Naive thymus-derived CD4-positive, alpha-beta T cell (primary cell): Measurements from ENCODE around the gene GMDS. TPM values are rescaled to one million over a fixed set of nuclear protein-coding genes. Genes with fewer than 3 reads are reported as not detected.
A peak's percentile ranks its signal among the peaks of the same experiment; 100 is the strongest.
"Not testable (repeated sequence)": the region's sequence is repeated elsewhere in the genome, so short reads cannot be mapped to it uniquely, and the experiment has no call there.

Experiments used
- ATAC-seq: fragments of 150-1000 bp; cut with Tn5 transposase; 2 replicates; pipeline ENCODE4 v1.10.0; 2021; ENCODE audit warnings: mild to moderate bottlenecking, moderate library complexity
- CTCF ChIA-PET: fragments of 350-600 bp; sonication (Branson Sonifier 250); formaldehyde crosslinking; loops from one replicate; lab custom pipeline; 2021; ENCODE audit warnings: antibody characterized with exemption; lab: Charles Lee
- POLR2A ChIA-PET: fragments of 350-600 bp; sonication (Branson Sonifier 250); formaldehyde crosslinking; loops from one replicate; lab custom pipeline; 2021; ENCODE audit warnings: antibody characterized with exemption, inconsistent platforms; lab: Charles Lee
- DNase-seq, 9 donors: peaks; one replicate each; pipeline versions ENCODE4 v3.0.0 to v3.0.0-alpha.2; 2020 to 2022; ENCODE audit warnings: mixed read lengths in 1 of 9
- H3K27ac ChIP-seq: one replicate; pipeline ENCODE4 v1.7.0; 2013; ENCODE audit warnings: mild to moderate bottlenecking, low read depth, low read length, moderate library complexity
- H3K27me3 ChIP-seq, 2 donors: one replicate each; pipeline ENCODE4 v1.7.0; 2013; ENCODE audit warnings: low read length in 2 of 2, mild to moderate bottlenecking in 2 of 2, moderate library complexity in 2 of 2; ENCODE audit not compliant: control insufficient read depth in 2 of 2, insufficient read depth in 2 of 2
- H3K36me3 ChIP-seq, 3 experiments: 1 replicate in 2 of 3; 2 replicates in 1 of 3; pipeline ENCODE4 v1.7.0; 2013; ENCODE audit warnings: low read length in 3 of 3, mild to moderate bottlenecking in 3 of 3, moderate library complexity in 1 of 3; ENCODE audit not compliant: insufficient read depth in 3 of 3, control insufficient read depth in 2 of 3
- H3K4me1 ChIP-seq, 2 donors: one replicate each; pipeline ENCODE4 v1.7.0; 2013; ENCODE audit warnings: low read length in 2 of 2, mild to moderate bottlenecking in 2 of 2, moderate library complexity in 1 of 2; ENCODE audit not compliant: control insufficient read depth in 2 of 2, insufficient read depth in 2 of 2
- H3K4me3 ChIP-seq: 2 replicates; pipeline ENCODE4 v1.7.0; 2013; ENCODE audit warnings: mild to moderate bottlenecking, low read length
- H3K9me3 ChIP-seq, 3 experiments: 1 replicate in 2 of 3; 2 replicates in 1 of 3; pipeline ENCODE4 v1.7.0; 2013; ENCODE audit warnings: low read length in 3 of 3; ENCODE audit not compliant: control insufficient read depth in 2 of 3
- H3K27ac Mint-ChIP-seq, 9 donors: one replicate each; pipeline ENCODE4 v1.8.0; 2020 to 2022; ENCODE audit warnings: mixed read lengths in 9 of 9, mild to moderate bottlenecking in 8 of 9, moderate library complexity in 5 of 9, inconsistent platforms in 2 of 9
- H3K27me3 Mint-ChIP-seq, 5 donors: one replicate each; pipeline ENCODE4 v1.8.0; 2021 to 2022; ENCODE audit warnings: mixed read lengths in 5 of 5, mild to moderate bottlenecking in 1 of 5
- H3K36me3 Mint-ChIP-seq, 5 donors: one replicate each; pipeline ENCODE4 v1.8.0; 2020 to 2022; ENCODE audit warnings: mixed read lengths in 5 of 5, mild to moderate bottlenecking in 3 of 5, inconsistent platforms in 1 of 5
- H3K4me1 Mint-ChIP-seq, 7 donors: one replicate each; pipeline ENCODE4 v1.8.0; 2020 to 2022; ENCODE audit warnings: mixed read lengths in 7 of 7, mild to moderate bottlenecking in 3 of 7, inconsistent platforms in 1 of 7
- H3K4me3 Mint-ChIP-seq, 10 donors: one replicate each; pipeline ENCODE4 v1.8.0; 2020 to 2022; ENCODE audit warnings: mild to moderate bottlenecking in 10 of 10, mixed read lengths in 10 of 10, moderate library complexity in 6 of 10, inconsistent platforms in 2 of 10
- H3K9me3 Mint-ChIP-seq, 11 donors: one replicate each; pipeline ENCODE4 v1.8.0; 2020 to 2022; ENCODE audit warnings: mixed read lengths in 11 of 11, mild to moderate bottlenecking in 4 of 11, inconsistent platforms in 1 of 11, moderate library complexity in 1 of 11
- intact Hi-C, 2 donors: fragments of 100-400 bp; cut with micrococcal nuclease; formaldehyde crosslinking; loops; one replicate each; pipeline ENCODE4 v1.15.1; 2023
- polyA plus RNA-seq, 2 donors: library from polyadenylated mRNA; unstranded; fragments of 300-500 nt; fragmentation: Illumina TruSeq; gene quantifications; one replicate each; pipeline ENCODE4 v1.2.3, GENCODE V29; 2021
- total RNA-seq, 6 experiments: library from RNA in 5 of 6; stranded (reverse) in 5 of 6; gene quantifications; 1 replicate in 5 of 6; 2 replicates in 1 of 6; pipeline ENCODE4 v1.2.3 and lab custom pipeline; 2021 to 2026

Gene GMDS
- total and polyA plus RNA-seq, 7 experiments from 2014 or later, result 12.7 to 33.9 (median 18.3) TPM

DNA sequence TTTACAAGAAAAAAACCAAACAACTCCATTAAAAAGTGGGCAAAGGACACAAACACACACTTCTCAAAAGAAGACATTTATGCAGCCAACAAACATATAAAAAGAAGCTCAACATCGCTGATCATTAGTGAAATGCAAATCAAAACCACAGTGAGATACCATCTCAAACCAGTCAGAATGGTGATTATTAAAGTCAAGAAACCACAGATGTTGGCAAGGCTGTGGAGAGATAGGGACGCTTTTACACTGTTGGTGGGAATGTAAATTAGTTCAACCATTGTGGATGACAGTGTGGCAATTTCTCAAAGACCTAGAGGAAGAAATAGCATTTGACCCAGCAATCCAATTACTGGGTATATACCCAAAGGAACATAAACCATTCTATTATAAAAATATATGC is 554.7 kb downstream of the GMDS start:
- H3K4me1 ChIP-seq, POLR2A ChIA-PET, H3K27ac ChIP-seq, H3K9me3 ChIP-seq, intact Hi-C loops, H3K27ac Mint-ChIP-seq, H3K4me3 ChIP-seq, H3K9me3 Mint-ChIP-seq, H3K36me3 ChIP-seq, H3K4me1 Mint-ChIP-seq, H3K27me3 ChIP-seq, H3K4me3 Mint-ChIP-seq, DNase-seq, H3K27me3 Mint-ChIP-seq, ATAC-seq: not testable (repeated sequence)
- H3K36me3 Mint-ChIP-seq, result peaks cover 0 to 44% (median 33%) of the 10 kb centered on the region in 5 donors
- CTCF ChIA-PET, result interaction anchor here (0.6 kb wide), 1 partner anchor 28 kb away, joined by 3 read pairs; no protein-coding TSS in a partner anchor

DNA sequence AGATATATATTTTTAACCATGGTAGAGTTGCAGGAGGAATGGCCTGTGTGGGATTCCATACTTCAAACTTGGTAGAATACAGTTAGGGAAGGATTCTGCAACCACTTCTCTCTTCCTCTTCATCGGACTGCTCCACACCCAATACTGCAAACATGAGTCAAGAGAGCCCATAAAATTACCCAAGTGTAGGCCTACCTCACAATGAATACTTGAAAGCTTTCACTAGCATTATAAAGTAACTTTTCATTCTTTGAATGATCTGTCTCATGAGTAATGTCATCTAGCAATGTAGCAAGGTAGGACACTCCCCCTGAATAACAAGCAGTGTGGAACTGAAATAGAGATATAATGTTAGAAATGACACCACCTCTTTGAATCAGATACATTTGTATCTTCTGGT is 556.3 kb downstream of the GMDS start:
- Mint-ChIP-seq H3K27me3 (no peaks in the 10 kb centered on the region), H3K36me3 (peaks cover 0 to 45% (median 32%) of the 10 kb centered on the region in 5 donors), H3K9me3 (peaks cover 0 to 5% (median 0%) of the 10 kb centered on the region in 11 donors), H3K4me1 (peaks cover 0 to 1% (median 0%) of the 10 kb centered on the region in 7 donors), H3K27ac (no peak overlapping the region), H3K4me3 (no peak overlapping the region)
- Histone ChIP-seq H3K27me3 (no peaks in the 10 kb centered on the region), H3K36me3 (no peaks in the 10 kb centered on the region), H3K4me1 (no peaks in the 10 kb centered on the region), H3K27ac (no peak overlapping the region), H3K9me3 (no peaks in the 10 kb centered on the region), H3K4me3 (no peak overlapping the region)
- DNase-seq (no peak), ATAC-seq (peak; percentile 34)
- intact Hi-C loops, result no loop called here
- ChIA-PET CTCF (no interaction called here), POLR2A (no interaction called here)

DNA sequence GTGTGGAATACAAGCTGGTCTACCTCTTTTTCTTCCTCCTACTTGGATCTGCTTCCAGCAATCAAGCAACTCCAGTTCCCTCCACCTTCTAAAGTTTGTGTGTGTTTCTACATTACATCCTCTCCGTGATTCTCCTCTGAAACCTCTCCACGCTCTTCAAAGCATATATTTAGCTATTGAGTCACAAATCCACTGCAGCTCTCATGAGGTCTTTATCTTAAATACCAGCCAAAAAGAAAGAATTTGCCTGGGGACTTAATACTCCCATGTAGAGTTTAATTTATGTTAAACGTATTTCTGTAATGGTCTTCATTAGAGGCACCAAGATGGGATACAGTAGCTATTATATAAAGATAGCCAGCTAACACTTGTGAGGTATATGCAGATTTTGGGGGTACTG is 557.0 kb downstream of the GMDS start:
- Histone ChIP-seq H3K36me3 (no peaks in the 10 kb centered on the region), H3K27ac (no peak overlapping the region), H3K4me3 (no peak overlapping the region), H3K9me3 (no peaks in the 10 kb centered on the region), H3K4me1 (no peaks in the 10 kb centered on the region), H3K27me3 (no peaks in the 10 kb centered on the region)
- Mint-ChIP-seq H3K4me3 (no peak overlapping the region), H3K27ac (no peak overlapping the region), H3K27me3 (no peaks in the 10 kb centered on the region), H3K36me3 (peaks cover 0 to 43% (median 30%) of the 10 kb centered on the region in 5 donors), H3K9me3 (peaks cover 0 to 5% (median 0%) of the 10 kb centered on the region in 11 donors), H3K4me1 (peaks cover 0 to 1% (median 0%) of the 10 kb centered on the region in 7 donors)
- intact Hi-C loops, result no loop called here
- ATAC-seq (no peak), DNase-seq (no peak)
- CTCF ChIA-PET, result no interaction called here
- POLR2A ChIA-PET, result no interaction called here

DNA sequence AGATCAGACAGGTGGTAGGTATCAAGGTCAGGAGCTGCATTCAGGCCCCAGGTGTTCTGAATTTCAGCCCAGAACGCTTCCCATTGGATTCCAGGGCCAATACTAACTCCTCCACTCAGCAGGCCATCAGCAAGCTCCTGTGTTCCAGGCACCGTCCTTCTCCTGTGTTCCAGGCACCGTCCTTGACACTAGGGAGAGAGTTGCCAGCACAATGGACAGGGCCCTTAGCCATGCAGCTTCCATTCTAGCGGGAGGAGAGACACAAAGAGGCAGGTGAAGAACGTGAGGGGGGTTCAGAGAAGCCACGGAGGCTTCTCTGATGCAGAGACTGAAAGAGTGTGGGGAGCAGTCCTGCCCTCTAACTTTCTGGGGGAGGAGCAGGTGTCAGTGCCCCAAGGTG is 558.0 kb downstream of the GMDS start:
- H3K27me3 ChIP-seq, result no peaks in the 10 kb centered on the region
- Mint-ChIP-seq H3K27ac (no peak overlapping the region), H3K4me1 (no peaks in the 10 kb centered on the region), H3K36me3 (peaks cover 0 to 33% (median 21%) of the 10 kb centered on the region in 5 donors), H3K4me3 (no peak overlapping the region), H3K9me3 (peaks cover 0 to 1% (median 0%) of the 10 kb centered on the region in 11 donors), H3K27me3 (no peaks in the 10 kb centered on the region)
- ChIA-PET CTCF (no interaction called here), POLR2A (no interaction called here)
- no peak for ATAC-seq
- H3K4me3 ChIP-seq, result no peak overlapping the region
- no peaks in the 10 kb centered on the region for H3K36me3 ChIP-seq
- intact Hi-C loops, result no loop called here
- DNase-seq, result no peak
- no peaks in the 10 kb centered on the region for H3K9me3 ChIP-seq
- H3K27ac ChIP-seq, result no peak overlapping the region
- H3K4me1 ChIP-seq, result no peaks in the 10 kb centered on the region

DNA sequence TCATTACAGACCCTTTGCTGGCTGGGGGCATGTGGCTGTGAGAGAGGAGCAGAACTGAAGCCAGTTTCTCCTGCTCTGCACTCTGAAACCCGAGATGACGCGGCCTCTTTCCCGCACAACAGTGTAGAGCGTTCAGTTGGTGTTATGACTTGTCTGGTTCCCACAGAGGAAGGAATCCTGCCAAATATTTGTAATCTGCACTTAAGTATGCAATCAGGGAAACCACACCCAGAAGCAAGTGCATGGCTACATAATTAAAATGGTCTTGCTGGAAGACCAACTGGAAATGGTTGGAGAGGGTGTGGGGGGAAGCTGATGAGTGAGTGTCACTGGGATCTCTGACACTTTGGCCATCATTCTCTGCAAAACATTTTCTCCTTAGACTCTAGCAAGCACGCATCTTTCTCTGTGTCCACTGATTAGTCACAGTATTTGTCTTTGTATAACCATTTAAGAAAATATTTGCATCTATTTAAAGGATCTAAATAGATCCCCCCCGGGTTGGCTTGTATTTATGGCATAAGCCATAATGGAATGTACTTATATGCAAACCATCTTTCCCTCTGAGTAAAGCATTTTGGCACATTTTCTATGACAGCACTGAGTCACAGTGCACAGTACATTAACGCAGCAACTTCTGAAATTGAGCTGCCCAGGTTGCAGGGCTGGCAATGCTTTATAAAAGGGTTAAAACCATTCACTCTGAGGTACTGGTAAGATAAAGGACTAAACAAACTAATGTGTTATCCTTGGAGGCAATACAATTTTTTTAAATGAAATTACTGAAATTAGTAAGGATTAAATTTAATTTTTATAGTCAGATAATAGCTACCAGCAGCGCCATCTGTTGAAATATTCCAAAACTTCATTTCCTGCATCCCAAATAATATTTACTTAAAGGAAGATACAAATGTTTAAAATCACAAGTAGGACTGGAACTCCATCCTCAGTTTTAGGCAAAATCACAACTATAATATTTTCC is 559.0 kb downstream of the GMDS start:
- Mint-ChIP-seq H3K27ac (peak overlapping the region in 1 of 9 donors; percentile 32), H3K4me3 (no peak overlapping the region), H3K9me3 (peaks cover 0 to 1% (median 0%) of the 10 kb centered on the region in 11 donors), H3K36me3 (peaks cover 0 to 32% (median 14%) of the 10 kb centered on the region in 5 donors), H3K27me3 (no peaks in the 10 kb centered on the region), H3K4me1 (no peaks in the 10 kb centered on the region)
- no peaks in the 10 kb centered on the region for H3K9me3 ChIP-seq
- no peaks in the 10 kb centered on the region for H3K4me1 ChIP-seq
- no peak overlapping the region for H3K27ac ChIP-seq
- ATAC-seq, result no peak
- H3K4me3 ChIP-seq, result no peak overlapping the region
- DNase-seq, result no peak
- intact Hi-C loops, result no loop called here
- no peaks in the 10 kb centered on the region for H3K27me3 ChIP-seq
- ChIA-PET CTCF (no interaction called here), POLR2A (no interaction called here)
- H3K36me3 ChIP-seq, result no peaks in the 10 kb centered on the region

DNA sequence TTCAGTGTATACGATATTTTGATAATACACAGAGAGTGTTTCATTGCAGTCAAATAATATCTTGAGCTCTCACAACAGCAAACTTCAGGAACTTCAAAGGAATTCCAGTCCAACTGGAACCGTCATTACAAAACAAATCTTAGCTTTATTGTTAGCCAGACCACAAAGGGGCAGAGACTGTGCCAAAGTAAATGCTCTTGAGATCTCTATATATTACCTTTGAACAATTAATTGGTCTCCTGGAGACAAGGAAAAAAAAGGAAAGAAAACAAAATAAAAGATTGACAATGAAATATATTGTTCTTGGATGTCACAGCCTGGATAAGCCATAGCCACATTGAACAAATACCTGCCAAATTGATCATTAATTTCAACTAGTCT is 565.7 kb downstream of the GMDS start:
- no peak for ATAC-seq

More for the DNA sequence above, 565.7 kb downstream of the GMDS start:
- intact Hi-C loops, result no loop called here
- no peaks in the 10 kb centered on the region for H3K4me1 Mint-ChIP-seq
- H3K9me3 Mint-ChIP-seq, result no peaks in the 10 kb centered on the region
- no peaks in the 10 kb centered on the region for H3K4me1 ChIP-seq
- no peaks in the 10 kb centered on the region for H3K27me3 ChIP-seq
- ChIA-PET POLR2A (no interaction called here), CTCF (no interaction called here)
- DNase-seq, result no peak
- H3K27ac ChIP-seq, result no peak overlapping the region
- no peaks in the 10 kb centered on the region for H3K9me3 ChIP-seq
- no peaks in the 10 kb centered on the region for H3K27me3 Mint-ChIP-seq
- H3K4me3 Mint-ChIP-seq, result no peak overlapping the region
- H3K27ac Mint-ChIP-seq, result no peak overlapping the region
- H3K36me3 ChIP-seq, result no peaks in the 10 kb centered on the region
- H3K36me3 Mint-ChIP-seq, result peaks cover 0 to 5% (median 0%) of the 10 kb centered on the region in 5 donors
- H3K4me3 ChIP-seq, result no peak overlapping the region
